Mucosa of descending colon (tissue), 3 donors: ENCODE measurements around the gene PXK. TPM values are rescaled to one million over a fixed set of nuclear protein-coding genes. Genes with fewer than 3 reads are reported as not detected.

Source experiments
- ATAC-seq: fragments of 200-7000 bp; cut with Tn5 transposase; one replicate; pipeline ENCODE4 v1.9.1; 2020; ENCODE audit warnings: mild to moderate bottlenecking, moderate library complexity
- DNase-seq, 3 donors: peaks; one replicate each; pipeline ENCODE4 v3.0.0-alpha.2; 2020
- H3K36me3 ChIP-seq: fragments of 200-600 bp; one replicate; pipeline ENCODE4 v1.8.0; 2021; ENCODE audit warnings: low read depth, mild to moderate bottlenecking
- H3K4me1 ChIP-seq: fragments of 200-600 bp; one replicate; pipeline ENCODE4 v1.8.0; 2021; ENCODE audit warnings: low read depth, mild to moderate bottlenecking
- H3K4me3 ChIP-seq: fragments of 200-600 bp; one replicate; pipeline ENCODE4 v1.8.0; 2021; ENCODE audit warnings: mild to moderate bottlenecking
- H3K9me3 ChIP-seq: fragments of 200-600 bp; one replicate; pipeline ENCODE4 v1.8.0; 2021; ENCODE audit warnings: mild to moderate bottlenecking
- intact Hi-C, 2 donors: fragments of 100-400 bp; cut with DNase I in 1 of 2; cut with micrococcal nuclease in 1 of 2; formaldehyde crosslinking; loops; one replicate each; pipeline versions ENCODE4 v1.11.0 to v1.11.1; 2022; cut with DNase I, micrococcal nuclease
- total RNA-seq, 3 donors: library from RNA; stranded (reverse); fragmentation: NEBNext Ultra II Directional in 2 of 3; extraction: Animal tissue kit (Norgen Biotek cat#: 25700) in 2 of 3; gene quantifications; one replicate each; pipeline versions ENCODE4 v1.2.1 to v1.2.4, GENCODE V29; 2021 to 2023
- TF ChIP-seq, protein P1 (sequence below): fragments of 200-600 bp; IDR thresholded peaks from one replicate; pipeline ENCODE4 v1.8.0; 2022; ENCODE audit warnings: antibody characterized with exemption, mild to moderate bottlenecking
- donor health status: DM: no; HTN: no; CAD: no; lungs with moderate emphysema.
- donor health status: DM: no; HTN: no; CAD: no.
- donor health status: DM: no; HTN: yes; CAD: no.

PXK gene
- total RNA-seq, 3 donors from 2014 or later, result 14.5 to 33.4 (median 19.5) TPM

GRCh38 chr3:58308728-58309127 is 24.0 kb upstream of the PXK start:
- DNase-seq, result peak in 1 of 3 donors; percentile 43
- no peaks in the 10 kb centered on the region for H3K9me3 ChIP-seq
- intact Hi-C loops, result no loop called here
- H3K4me3 ChIP-seq, result no peak overlapping the region
- peaks cover 23% of the 10 kb centered on the region for H3K4me1 ChIP-seq
- TF ChIP-seq, protein P1, sequence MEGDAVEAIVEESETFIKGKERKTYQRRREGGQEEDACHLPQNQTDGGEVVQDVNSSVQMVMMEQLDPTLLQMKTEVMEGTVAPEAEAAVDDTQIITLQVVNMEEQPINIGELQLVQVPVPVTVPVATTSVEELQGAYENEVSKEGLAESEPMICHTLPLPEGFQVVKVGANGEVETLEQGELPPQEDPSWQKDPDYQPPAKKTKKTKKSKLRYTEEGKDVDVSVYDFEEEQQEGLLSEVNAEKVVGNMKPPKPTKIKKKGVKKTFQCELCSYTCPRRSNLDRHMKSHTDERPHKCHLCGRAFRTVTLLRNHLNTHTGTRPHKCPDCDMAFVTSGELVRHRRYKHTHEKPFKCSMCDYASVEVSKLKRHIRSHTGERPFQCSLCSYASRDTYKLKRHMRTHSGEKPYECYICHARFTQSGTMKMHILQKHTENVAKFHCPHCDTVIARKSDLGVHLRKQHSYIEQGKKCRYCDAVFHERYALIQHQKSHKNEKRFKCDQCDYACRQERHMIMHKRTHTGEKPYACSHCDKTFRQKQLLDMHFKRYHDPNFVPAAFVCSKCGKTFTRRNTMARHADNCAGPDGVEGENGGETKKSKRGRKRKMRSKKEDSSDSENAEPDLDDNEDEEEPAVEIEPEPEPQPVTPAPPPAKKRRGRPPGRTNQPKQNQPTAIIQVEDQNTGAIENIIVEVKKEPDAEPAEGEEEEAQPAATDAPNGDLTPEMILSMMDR, result no peak
- ATAC-seq, result no peak
- H3K36me3 ChIP-seq, result no peaks in the 10 kb centered on the region

GRCh38 chr3:58317811-58318210 is 14.9 kb upstream of the PXK start:
- intact Hi-C loops, result no loop called here
- Histone ChIP-seq H3K9me3 (no peaks in the 10 kb centered on the region), H3K4me1 (no peaks in the 10 kb centered on the region), H3K36me3 (peaks cover 13% of the 10 kb centered on the region), H3K4me3 (no peak overlapping the region)
- TF ChIP-seq, protein P1, result no peak
- ATAC-seq (no peak), DNase-seq (no peak)

DNA sequence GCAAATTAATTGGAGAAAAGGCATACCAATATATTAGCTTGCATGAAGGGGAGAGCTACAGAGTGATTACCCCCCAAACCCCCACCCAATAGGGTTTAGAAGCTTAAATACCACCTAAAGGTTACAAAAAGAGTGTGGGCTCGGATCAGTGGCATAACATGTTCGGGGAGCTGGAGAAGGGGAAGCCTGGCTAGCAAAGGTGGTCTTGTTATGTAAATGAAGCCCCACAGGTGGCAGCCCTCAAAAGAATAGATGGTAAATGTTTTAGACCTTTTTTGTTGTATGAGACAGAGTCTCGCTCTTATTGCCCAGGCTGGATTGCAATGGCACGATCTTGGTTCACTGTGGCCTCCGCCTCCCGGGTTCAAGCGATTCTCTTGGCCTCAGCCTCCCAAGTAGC is 10.9 kb upstream of the PXK start:
- H3K36me3 ChIP-seq, result peaks cover 11% of the 10 kb centered on the region
- H3K4me1 ChIP-seq, result peaks cover 12% of the 10 kb centered on the region
- intact Hi-C loops, result loop anchor here in 1 of 2 donors (5.0 kb wide), 1 partner anchor 91 kb away; no protein-coding TSS in a partner anchor
- TF ChIP-seq, protein P1, result no peak
- H3K9me3 ChIP-seq, result no peaks in the 10 kb centered on the region
- no peak overlapping the region for H3K4me3 ChIP-seq
- no peak for ATAC-seq
- DNase-seq, result no peak

DNA sequence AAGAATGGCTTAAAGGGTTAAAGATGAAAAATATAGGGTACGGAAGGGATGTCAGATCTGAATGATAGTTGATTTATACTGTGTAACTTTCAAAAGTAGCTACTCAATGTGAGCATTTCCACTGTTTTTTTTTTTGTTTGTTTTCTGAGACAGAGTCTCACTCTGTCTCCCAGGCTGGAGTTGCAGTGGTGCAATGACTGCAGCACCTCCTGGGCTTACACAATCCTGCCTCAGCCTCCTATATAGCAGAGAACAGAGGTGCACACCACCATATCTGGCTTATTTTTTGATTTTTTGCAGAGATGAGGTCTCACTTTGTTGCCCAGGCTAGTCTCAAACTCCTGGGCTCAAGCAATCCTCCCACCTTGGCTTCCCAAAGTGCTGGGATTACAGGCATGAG is 9.9 kb upstream of the PXK start:
- intact Hi-C loops, result loop anchor here in 1 of 2 donors (5.0 kb wide), 1 partner anchor 90 kb away; no protein-coding TSS in a partner anchor
- ATAC-seq (no peak), DNase-seq (no peak)

GRCh38 chr3:58323529-58324390 is 8.9 kb upstream of the PXK start:
- intact Hi-C loops, result loop anchor here in 1 of 2 donors (5.0 kb wide), 1 partner anchor 89 kb away; no protein-coding TSS in a partner anchor

More for the DNA sequence above, 9.9 kb upstream of the PXK start:
- Histone ChIP-seq H3K4me3 (no peak overlapping the region), H3K4me1 (peaks cover 12% of the 10 kb centered on the region), H3K36me3 (peaks cover under 1% of the 10 kb centered on the region), H3K9me3 (no peaks in the 10 kb centered on the region)
- TF ChIP-seq, protein P1, result no peak

More at GRCh38 chr3:58323529-58324390, 8.9 kb upstream of the PXK start:
- TF ChIP-seq, protein P1, result no peak
- no peaks in the 10 kb centered on the region for H3K36me3 ChIP-seq
- no peaks in the 10 kb centered on the region for H3K9me3 ChIP-seq
- H3K4me1 ChIP-seq, result peaks cover 12% of the 10 kb centered on the region
- ATAC-seq, result no peak
- H3K4me3 ChIP-seq, result no peak overlapping the region
- no peak for DNase-seq
